ENCODE measurements around the gene LNX1.

Gene LNX1

GRCh38 chr4:53614591-53614990, 23.3 kb upstream of the LNX1 start:
- peaks cover 11% of the 10 kb centered on the region for H3K9me3 Mint-ChIP-seq
- no peak overlapping the region for H3K4me3 Mint-ChIP-seq
- no peak for DNase-seq
- H3K27ac Mint-ChIP-seq: no peak overlapping the region
- no peaks in the 10 kb centered on the region for H3K4me1 Mint-ChIP-seq (ENCODE audit: low read depth)
- no peaks in the 10 kb centered on the region for H3K36me3 Mint-ChIP-seq (ENCODE audit: low read depth)
- peaks cover 7% of the 10 kb centered on the region for H3K27me3 Mint-ChIP-seq

GRCh38 chr4:53613428-53613827, 22.1 kb upstream of the LNX1 start:
- Mint-ChIP-seq H3K4me3 (no peak overlapping the region), H3K27ac (no peak overlapping the region), H3K36me3 (ENCODE audit: low read depth) (no peaks in the 10 kb centered on the region), H3K27me3 (peaks cover 2% of the 10 kb centered on the region), H3K4me1 (ENCODE audit: low read depth) (no peaks in the 10 kb centered on the region), H3K9me3 (peaks cover 11% of the 10 kb centered on the region)
- no peak for DNase-seq

- H3K36me3 Mint-ChIP-seq (ENCODE audit: low read depth): no peaks in the 10 kb centered on the region
Measured at GRCh38 chr4:53608649-53609048, 17.4 kb upstream of the LNX1 start.

GRCh38 chr4:53608242-53608641, 17.0 kb upstream of the LNX1 start:
- no peak for DNase-seq
- peaks cover 5% of the 10 kb centered on the region for H3K9me3 Mint-ChIP-seq
- no peaks in the 10 kb centered on the region for H3K4me1 Mint-ChIP-seq (ENCODE audit: low read depth)
- no peak overlapping the region for H3K27ac Mint-ChIP-seq
- no peak overlapping the region for H3K4me3 Mint-ChIP-seq
- H3K27me3 Mint-ChIP-seq: peaks cover 16% of the 10 kb centered on the region
- no peaks in the 10 kb centered on the region for H3K36me3 Mint-ChIP-seq (ENCODE audit: low read depth)

More at GRCh38 chr4:53608649-53609048, 17.4 kb upstream of the LNX1 start:
- no peak overlapping the region for H3K27ac Mint-ChIP-seq
- H3K4me1 Mint-ChIP-seq (ENCODE audit: low read depth): no peaks in the 10 kb centered on the region
- peaks cover 12% of the 10 kb centered on the region for H3K27me3 Mint-ChIP-seq
- peaks cover 9% of the 10 kb centered on the region for H3K9me3 Mint-ChIP-seq
- H3K4me3 Mint-ChIP-seq: no peak overlapping the region
- no peak for DNase-seq

- no peaks in the 10 kb centered on the region for H3K4me1 Mint-ChIP-seq (ENCODE audit: low read depth)
- no peaks in the 10 kb centered on the region for H3K36me3 Mint-ChIP-seq (ENCODE audit: low read depth)
- H3K9me3 Mint-ChIP-seq: no peaks in the 10 kb centered on the region
- no peak overlapping the region for H3K4me3 Mint-ChIP-seq
- no peak overlapping the region for H3K27ac Mint-ChIP-seq
- no peak for DNase-seq
- peaks cover 27% of the 10 kb centered on the region for H3K27me3 Mint-ChIP-seq
Measured at GRCh38 chr4:53605783-53606182, 14.5 kb upstream of the LNX1 start.

GRCh38 chr4:53602390-53602789, 11.1 kb upstream of the LNX1 start:
- Mint-ChIP-seq H3K27me3 (peaks cover 36% of the 10 kb centered on the region), H3K4me3 (no peak overlapping the region), H3K27ac (no peak overlapping the region), H3K4me1 (ENCODE audit: low read depth) (no peaks in the 10 kb centered on the region), H3K36me3 (ENCODE audit: low read depth) (no peaks in the 10 kb centered on the region), H3K9me3 (no peaks in the 10 kb centered on the region)
- no peak for DNase-seq

- Mint-ChIP-seq H3K9me3 (no peaks in the 10 kb centered on the region), H3K36me3 (ENCODE audit: low read depth) (no peaks in the 10 kb centered on the region), H3K4me3 (no peak overlapping the region), H3K27ac (no peak overlapping the region), H3K4me1 (ENCODE audit: low read depth) (no peaks in the 10 kb centered on the region), H3K27me3 (peaks cover 45% of the 10 kb centered on the region)
- DNase-seq: no peak
Measured at GRCh38 chr4:53601251-53601764, 10.0 kb upstream of the LNX1 start.

GRCh38 chr4:53599632-53600031, 8.3 kb upstream of the LNX1 start:
- DNase-seq: no peak
- H3K9me3 Mint-ChIP-seq: no peaks in the 10 kb centered on the region
- no peak overlapping the region for H3K4me3 Mint-ChIP-seq
- peaks cover 36% of the 10 kb centered on the region for H3K27me3 Mint-ChIP-seq
- H3K36me3 Mint-ChIP-seq (ENCODE audit: low read depth): no peaks in the 10 kb centered on the region
- no peak overlapping the region for H3K27ac Mint-ChIP-seq
- no peaks in the 10 kb centered on the region for H3K4me1 Mint-ChIP-seq (ENCODE audit: low read depth)

GRCh38 chr4:53598901-53599300, 7.6 kb upstream of the LNX1 start:
- Mint-ChIP-seq H3K27ac (no peak overlapping the region), H3K4me3 (no peak overlapping the region), H3K9me3 (no peaks in the 10 kb centered on the region), H3K27me3 (peaks cover 33% of the 10 kb centered on the region), H3K4me1 (ENCODE audit: low read depth) (no peaks in the 10 kb centered on the region), H3K36me3 (ENCODE audit: low read depth) (no peaks in the 10 kb centered on the region)
- no peak for DNase-seq

GRCh38 chr4:53598483-53598882, 7.2 kb upstream of the LNX1 start:
- Mint-ChIP-seq H3K36me3 (ENCODE audit: low read depth) (no peaks in the 10 kb centered on the region), H3K27ac (no peak overlapping the region), H3K4me3 (no peak overlapping the region), H3K4me1 (ENCODE audit: low read depth) (no peaks in the 10 kb centered on the region), H3K9me3 (no peaks in the 10 kb centered on the region), H3K27me3 (peaks cover 32% of the 10 kb centered on the region)
- DNase-seq: no peak

- DNase-seq: no peak
- Mint-ChIP-seq H3K4me3 (no peak overlapping the region), H3K27ac (no peak overlapping the region), H3K27me3 (peaks cover 31% of the 10 kb centered on the region), H3K4me1 (ENCODE audit: low read depth) (peaks cover 2% of the 10 kb centered on the region), H3K9me3 (no peaks in the 10 kb centered on the region), H3K36me3 (ENCODE audit: low read depth) (no peaks in the 10 kb centered on the region)
Measured at GRCh38 chr4:53596901-53597300, 5.6 kb upstream of the LNX1 start.

GRCh38 chr4:53595834-53596233, 4.5 kb upstream of the LNX1 start:
- H3K36me3 Mint-ChIP-seq (ENCODE audit: low read depth): no peaks in the 10 kb centered on the region
- no peak overlapping the region for H3K27ac Mint-ChIP-seq
- no peak for DNase-seq
- peaks cover 38% of the 10 kb centered on the region for H3K27me3 Mint-ChIP-seq
- H3K4me1 Mint-ChIP-seq (ENCODE audit: low read depth): peaks cover 7% of the 10 kb centered on the region
- no peak overlapping the region for H3K4me3 Mint-ChIP-seq
- no peaks in the 10 kb centered on the region for H3K9me3 Mint-ChIP-seq

GRCh38 chr4:53595204-53595603, 3.9 kb upstream of the LNX1 start:
- Mint-ChIP-seq H3K27me3 (peaks cover 44% of the 10 kb centered on the region), H3K4me3 (no peak overlapping the region), H3K27ac (no peak overlapping the region), H3K36me3 (ENCODE audit: low read depth) (no peaks in the 10 kb centered on the region), H3K4me1 (ENCODE audit: low read depth) (peaks cover 7% of the 10 kb centered on the region), H3K9me3 (no peaks in the 10 kb centered on the region)
- no peak for DNase-seq

- peaks cover 7% of the 10 kb centered on the region for H3K4me1 Mint-ChIP-seq (ENCODE audit: low read depth)
- no peaks in the 10 kb centered on the region for H3K9me3 Mint-ChIP-seq
- DNase-seq: no peak
- H3K36me3 Mint-ChIP-seq (ENCODE audit: low read depth): no peaks in the 10 kb centered on the region
- H3K27ac Mint-ChIP-seq: no peak overlapping the region
- no peak overlapping the region for H3K4me3 Mint-ChIP-seq
- H3K27me3 Mint-ChIP-seq: peaks cover 55% of the 10 kb centered on the region
Measured at GRCh38 chr4:53593765-53594164, 2.5 kb upstream of the LNX1 start.

GRCh38 chr4:53592686-53593501, 1.6 kb upstream of the LNX1 start:
- H3K4me3 Mint-ChIP-seq: no peak overlapping the region
- no peaks in the 10 kb centered on the region for H3K9me3 Mint-ChIP-seq
- no peak overlapping the region for H3K27ac Mint-ChIP-seq
- H3K27me3 Mint-ChIP-seq: peaks cover 57% of the 10 kb centered on the region
- peaks cover 7% of the 10 kb centered on the region for H3K4me1 Mint-ChIP-seq (ENCODE audit: low read depth)
- no peak for DNase-seq
- no peaks in the 10 kb centered on the region for H3K36me3 Mint-ChIP-seq (ENCODE audit: low read depth)

All from activated T-cell treated with anti-CD3 and anti-CD28 coated beads, Interleukin-2, amount 50 U/mL, for 24 hours (primary cell).